Measurements from ENCODE around the gene IARS2.

IARS2 gene

DNA sequence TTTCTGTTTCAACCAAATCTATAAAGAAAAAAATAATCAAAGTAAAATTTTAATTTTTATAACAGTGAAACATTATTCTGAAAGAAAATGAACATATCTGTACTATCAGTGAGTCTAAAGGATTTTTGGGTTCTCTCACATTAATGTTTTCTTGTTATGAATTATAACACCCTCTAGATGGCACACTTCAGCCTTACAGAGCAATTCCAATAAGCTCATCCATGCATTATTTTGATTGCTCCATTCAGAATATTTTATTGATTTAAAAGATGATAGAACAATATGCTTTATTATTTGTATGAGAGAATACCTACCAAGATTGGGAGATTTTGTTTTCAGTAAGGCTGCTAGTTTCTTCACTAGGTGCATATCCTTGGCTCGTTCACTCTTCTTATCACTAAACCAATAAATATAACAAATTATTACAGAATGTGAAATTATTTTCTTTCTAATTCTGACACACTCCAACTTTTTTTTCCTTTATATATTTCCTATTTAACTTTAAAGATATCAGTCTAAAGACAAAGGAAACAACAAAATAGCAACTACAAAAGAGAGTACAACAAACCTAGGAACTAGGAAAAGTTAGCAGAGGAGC is 95.9 kb downstream of the IARS2 start:
- no peaks in the 10 kb centered on the region for H3K4me1 ChIP-seq (ENCODE audit: low read length)
- no peaks in the 10 kb centered on the region for H3K79me2 ChIP-seq (ENCODE audit: low read length)
- peaks cover 2% of the 10 kb centered on the region; the same call in 1 of the 2 replicates for H3K36me3 ChIP-seq (replicated peaks; ENCODE audit: insufficient read depth, low read length)
- H4K20me1 ChIP-seq (ENCODE audit: insufficient read depth, low read length), result no peaks in the 10 kb centered on the region
- no peaks in the 10 kb centered on the region for H3K9me3 ChIP-seq (replicated peaks; ENCODE audit: insufficient read depth, low read length)
- H3K27me3 ChIP-seq (replicated peaks; ENCODE audit: insufficient read depth, low read length), result no peaks in the 10 kb centered on the region
- no peak overlapping the region for H3K27ac ChIP-seq (ENCODE audit: low read length)
- no peaks in the 10 kb centered on the region for H3K9me2 ChIP-seq (replicated peaks; ENCODE audit: insufficient read depth, low read length)
- no peaks in the 10 kb centered on the region for H3F3A ChIP-seq (ENCODE audit: insufficient read depth, low read length)
- peak; percentile 23 for DNase-seq
- no peak overlapping the region for H3K4me3 ChIP-seq (ENCODE audit: low read length)
- H2AFZ ChIP-seq (ENCODE audit: low read length), result no peak overlapping the region
- no peak overlapping the region for H3K4me2 ChIP-seq (ENCODE audit: low read depth, low read length)
- TF ChIP-seq EZH2 (optimal IDR thresholded peaks at IDR 0.05; ENCODE audit: low read depth, low read length) (no peak), EZH2phosphoT487 (IDR thresholded peaks at IDR 0.05; ENCODE audit: low read length) (no peak)
- TF ChIP-seq, protein P1, sequence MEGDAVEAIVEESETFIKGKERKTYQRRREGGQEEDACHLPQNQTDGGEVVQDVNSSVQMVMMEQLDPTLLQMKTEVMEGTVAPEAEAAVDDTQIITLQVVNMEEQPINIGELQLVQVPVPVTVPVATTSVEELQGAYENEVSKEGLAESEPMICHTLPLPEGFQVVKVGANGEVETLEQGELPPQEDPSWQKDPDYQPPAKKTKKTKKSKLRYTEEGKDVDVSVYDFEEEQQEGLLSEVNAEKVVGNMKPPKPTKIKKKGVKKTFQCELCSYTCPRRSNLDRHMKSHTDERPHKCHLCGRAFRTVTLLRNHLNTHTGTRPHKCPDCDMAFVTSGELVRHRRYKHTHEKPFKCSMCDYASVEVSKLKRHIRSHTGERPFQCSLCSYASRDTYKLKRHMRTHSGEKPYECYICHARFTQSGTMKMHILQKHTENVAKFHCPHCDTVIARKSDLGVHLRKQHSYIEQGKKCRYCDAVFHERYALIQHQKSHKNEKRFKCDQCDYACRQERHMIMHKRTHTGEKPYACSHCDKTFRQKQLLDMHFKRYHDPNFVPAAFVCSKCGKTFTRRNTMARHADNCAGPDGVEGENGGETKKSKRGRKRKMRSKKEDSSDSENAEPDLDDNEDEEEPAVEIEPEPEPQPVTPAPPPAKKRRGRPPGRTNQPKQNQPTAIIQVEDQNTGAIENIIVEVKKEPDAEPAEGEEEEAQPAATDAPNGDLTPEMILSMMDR (IDR thresholded peaks at IDR 0.05; ENCODE audit: low read length), result peak; percentile 50
- H3K9ac ChIP-seq (ENCODE audit: low read length), result no peak overlapping the region

DNA sequence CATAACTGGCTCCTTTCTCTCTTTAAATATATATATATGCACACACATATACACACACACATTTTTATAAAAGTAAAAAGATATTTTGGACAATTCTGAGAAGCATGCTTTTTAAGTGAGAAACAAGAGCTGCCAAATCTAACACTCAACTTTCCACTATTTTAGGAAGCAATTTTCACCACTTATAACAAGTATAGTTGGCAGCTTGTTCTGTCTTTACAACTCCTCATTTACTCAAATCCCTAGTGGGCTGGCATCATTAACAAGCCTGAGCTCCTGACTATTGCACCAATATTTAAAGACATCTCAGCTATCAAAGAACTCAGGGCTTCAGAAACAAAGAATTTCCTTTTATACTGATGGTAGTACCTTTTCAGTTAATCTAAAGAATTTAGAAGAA is 101.8 kb downstream of the IARS2 start:
- TF ChIP-seq EZH2phosphoT487 (IDR thresholded peaks at IDR 0.05; ENCODE audit: low read length), result no peak
- no peak for TF ChIP-seq EZH2 (optimal IDR thresholded peaks at IDR 0.05; ENCODE audit: low read depth, low read length)
- TF ChIP-seq, protein P1 (IDR thresholded peaks at IDR 0.05; ENCODE audit: low read length), result no peak
- no peak overlapping the region for H2AFZ ChIP-seq (ENCODE audit: low read length)
- no peaks in the 10 kb centered on the region for H3K9me3 ChIP-seq (replicated peaks; ENCODE audit: insufficient read depth, low read length)
- H3K4me1 ChIP-seq (ENCODE audit: low read length), result no peaks in the 10 kb centered on the region
- no peaks in the 10 kb centered on the region for H3F3A ChIP-seq (ENCODE audit: insufficient read depth, low read length)
- H3K79me2 ChIP-seq (ENCODE audit: low read length), result no peaks in the 10 kb centered on the region
- H3K4me2 ChIP-seq (ENCODE audit: low read depth, low read length), result no peak overlapping the region
- H3K9me2 ChIP-seq (replicated peaks; ENCODE audit: insufficient read depth, low read length), result no peaks in the 10 kb centered on the region
- H3K36me3 ChIP-seq (replicated peaks; ENCODE audit: insufficient read depth, low read length), result peaks cover 2% of the 10 kb centered on the region; the same call in 1 of the 2 replicates
- H3K9ac ChIP-seq (ENCODE audit: low read length), result no peak overlapping the region
- H3K27ac ChIP-seq (ENCODE audit: low read length), result no peak overlapping the region
- no peaks in the 10 kb centered on the region for H4K20me1 ChIP-seq (ENCODE audit: insufficient read depth, low read length)
- no peak for DNase-seq
- no peak overlapping the region for H3K4me3 ChIP-seq (ENCODE audit: low read length)
- no peaks in the 10 kb centered on the region for H3K27me3 ChIP-seq (replicated peaks; ENCODE audit: insufficient read depth, low read length)

All from MM.1S (cell line).